Glomerular visceral epithelial cell (primary cell): ENCODE results near the gene FRMD1.

Experiments used
- DNase-seq: peaks from one replicate; pipeline ENCODE4 v3.0.0-alpha.2; 2016; ENCODE audit errors: extremely low spot score

The FRMD1 gene

GRCh38 chr6:168111911-168112310, 32.9 kb upstream of the FRMD1 start:
- no peak for DNase-seq

GRCh38 chr6:168110437-168110836, 31.4 kb upstream of the FRMD1 start:
- no peak for DNase-seq

DNA sequence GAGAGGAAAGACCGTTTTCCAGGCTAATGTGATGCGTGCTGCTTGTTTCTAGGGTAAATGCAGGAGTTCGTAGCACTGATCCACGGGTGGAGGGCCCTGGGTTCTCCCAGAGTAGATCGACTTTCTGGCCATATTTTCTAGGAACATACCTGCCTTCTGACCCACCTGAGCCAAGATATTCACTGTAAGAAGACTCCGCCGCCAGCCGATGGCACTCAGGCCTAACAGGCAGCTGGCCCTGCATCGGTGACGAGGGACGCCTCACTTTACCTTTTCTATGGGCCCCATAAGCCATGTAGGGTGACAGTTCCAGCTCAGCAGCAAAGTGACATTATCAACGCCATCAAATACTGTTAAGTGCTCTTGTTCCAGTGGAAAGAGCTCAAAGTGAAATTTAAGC, 30.2 kb upstream of the FRMD1 start:
- DNase-seq = no peak

DNA sequence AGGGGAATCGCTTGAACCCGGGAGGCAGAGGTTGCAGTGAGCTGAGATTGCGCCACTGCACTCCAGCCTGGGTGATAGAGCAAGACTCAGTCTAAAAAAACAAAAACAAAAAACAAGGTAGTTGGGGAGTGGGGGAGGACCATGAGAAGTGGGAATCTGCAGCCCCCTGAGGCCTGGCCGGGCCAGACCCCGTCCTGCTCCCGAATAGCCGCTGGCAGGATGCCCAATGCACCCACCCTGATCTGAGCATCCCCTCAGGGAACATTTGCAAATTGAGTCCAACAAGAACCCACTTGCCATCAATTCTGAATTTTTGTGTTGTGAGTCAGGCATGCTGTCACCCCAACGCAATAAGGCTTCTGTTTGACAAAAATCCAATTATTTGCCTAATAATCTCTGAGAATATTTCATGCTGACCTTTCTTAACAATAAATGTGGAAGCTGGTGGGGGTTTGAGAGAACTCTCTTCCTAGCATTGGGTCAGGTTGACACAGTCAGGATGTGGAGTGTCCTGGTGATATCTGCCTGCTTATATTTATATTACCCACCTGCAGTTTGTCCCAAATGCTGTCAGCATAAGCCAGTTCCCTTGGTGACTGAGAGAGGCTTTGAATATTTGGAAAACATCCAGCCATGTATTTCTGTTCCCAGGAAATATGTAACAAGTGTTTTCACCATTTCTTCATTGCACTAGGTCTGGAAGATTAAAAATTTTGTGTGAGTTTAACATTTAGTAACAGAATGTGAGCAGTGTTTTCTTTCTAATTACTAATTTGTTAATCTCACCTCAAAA, 28.4 kb upstream of the FRMD1 start:
- DNase-seq = no peak

DNA sequence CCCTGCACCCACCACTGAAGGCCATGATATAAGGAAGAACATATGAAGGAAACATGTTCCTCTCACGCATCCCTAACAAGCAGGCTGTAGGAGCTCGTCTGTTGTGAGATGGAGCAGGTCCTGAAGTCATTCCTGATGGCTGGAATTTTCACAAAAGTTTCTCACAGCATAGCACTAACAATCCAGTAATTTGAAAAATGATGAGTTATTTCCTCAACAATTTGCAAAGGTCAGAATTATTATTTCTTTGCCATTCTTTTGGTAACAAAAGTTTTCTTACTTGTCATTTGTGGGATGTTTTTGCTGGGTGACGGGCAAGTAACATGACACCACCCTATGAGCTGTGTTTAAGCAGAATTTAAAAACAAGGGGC, 27.6 kb upstream of the FRMD1 start:
- DNase-seq = no peak

DNA sequence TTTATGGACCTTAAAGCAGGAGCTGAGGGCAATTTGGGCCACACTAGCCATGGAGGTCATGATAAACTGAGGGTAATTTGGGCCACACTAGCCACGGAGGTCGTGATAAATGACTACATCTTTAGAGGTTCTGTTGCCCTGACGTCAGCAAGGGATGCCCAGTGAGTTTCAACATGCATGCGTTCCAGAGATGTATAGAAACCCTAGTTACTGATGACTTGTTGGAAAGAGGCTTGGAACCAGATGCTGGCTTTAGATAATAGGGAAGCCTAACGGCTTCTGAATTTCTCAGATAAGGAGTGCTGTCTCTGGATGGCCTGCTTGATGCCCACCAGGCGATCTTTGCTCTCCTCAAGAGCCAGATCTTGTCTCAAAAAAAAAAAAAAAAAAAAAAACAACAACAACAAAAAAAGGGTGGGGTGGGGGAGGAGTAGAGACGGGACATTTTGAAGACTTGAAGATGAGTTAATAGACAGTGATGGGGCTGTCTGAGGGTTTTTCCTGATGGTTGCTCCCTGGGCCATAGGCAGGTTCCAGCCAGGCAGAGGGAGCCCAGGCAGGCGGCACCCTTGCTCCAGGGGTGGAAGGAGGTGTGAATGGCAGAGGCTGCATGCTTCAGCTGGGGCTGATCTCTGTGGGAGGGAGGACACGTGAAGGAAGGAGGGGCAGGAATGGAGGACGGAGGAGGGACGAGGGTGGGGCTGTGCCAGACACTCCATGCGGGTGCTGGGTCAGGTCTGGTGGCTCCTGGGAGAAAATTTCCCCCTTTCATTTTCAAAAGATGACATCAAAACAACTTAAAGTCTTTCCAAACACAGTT, 27.0 kb upstream of the FRMD1 start:
- DNase-seq = no peak

- no peak for DNase-seq
These were observed 25.6 kb upstream of the FRMD1 start for GRCh38 chr6:168104636-168105035.

DNA sequence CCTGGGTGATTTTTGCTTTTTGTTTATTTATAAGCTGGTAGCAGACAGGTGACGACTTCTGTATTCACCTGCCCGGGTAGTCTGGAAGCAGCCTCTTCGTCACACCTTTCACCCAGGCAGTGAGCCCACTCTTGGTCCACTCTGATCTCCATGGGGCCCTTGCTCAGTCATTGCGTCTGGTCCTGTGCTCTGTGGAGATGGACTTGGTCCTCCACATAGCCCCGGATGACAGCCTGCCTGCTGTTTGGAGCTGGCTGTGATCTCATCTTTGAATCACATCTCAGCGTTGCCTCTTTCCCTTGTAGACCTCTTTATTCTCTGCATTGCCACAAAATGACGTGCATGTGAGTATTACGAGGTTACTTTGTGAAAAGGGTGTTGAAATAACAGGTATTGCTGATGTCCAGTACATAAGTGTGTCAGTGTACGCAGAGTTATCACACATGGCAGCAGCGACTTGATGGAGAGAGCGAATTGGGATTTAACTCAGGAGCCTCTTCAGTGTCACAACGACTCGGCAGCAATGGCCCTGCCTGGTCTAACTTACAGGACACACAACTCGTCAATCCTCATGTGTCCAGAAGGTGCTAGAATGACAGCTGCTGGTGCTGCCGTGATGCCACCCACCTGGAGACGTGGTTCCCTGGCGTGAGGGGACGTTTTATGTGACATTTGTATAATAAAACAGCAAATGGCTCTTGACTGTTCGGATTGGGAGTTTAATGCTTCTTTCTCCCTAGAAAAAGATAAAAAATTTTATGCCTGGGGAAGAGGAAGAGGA, 24.2 kb upstream of the FRMD1 start:
- DNase-seq = no peak

GRCh38 chr6:168102315-168102985, 23.4 kb upstream of the FRMD1 start:
- no peak for DNase-seq

DNA sequence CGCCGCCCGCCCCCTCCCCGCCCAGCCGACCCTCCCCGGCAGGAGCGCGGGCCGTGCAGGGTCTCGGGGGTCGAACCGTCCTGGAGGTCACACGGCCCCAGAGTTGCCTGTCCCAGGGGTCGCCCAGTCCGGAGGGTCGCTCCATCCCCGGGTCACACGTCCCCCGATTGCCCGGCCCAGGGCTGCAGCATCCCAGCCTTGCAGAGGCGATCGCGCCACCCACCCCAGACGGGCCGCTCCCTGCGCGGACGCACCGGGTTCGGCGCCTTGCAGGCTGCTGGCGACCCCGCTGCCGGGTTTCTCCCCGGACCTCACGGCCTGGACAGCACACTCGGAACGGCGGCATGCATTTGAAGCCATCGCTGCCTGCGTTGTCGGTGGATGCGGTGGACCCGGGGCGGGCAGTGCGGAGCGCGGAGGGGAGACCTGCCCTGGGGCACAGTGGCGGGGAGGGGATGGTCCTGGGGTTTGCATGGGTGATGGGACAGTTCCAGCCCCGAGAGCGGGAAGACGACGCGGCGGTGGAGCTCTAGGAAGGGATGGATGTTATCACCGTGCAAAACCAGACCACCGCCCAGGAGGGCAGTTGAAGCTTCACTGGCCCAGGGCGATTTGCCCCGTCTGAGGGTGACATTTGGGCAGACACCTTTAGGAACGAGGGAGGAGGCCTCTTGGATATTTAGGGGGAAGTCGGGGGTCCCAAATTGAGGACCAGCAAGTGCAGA, 22.7 kb upstream of the FRMD1 start:
- no peak for DNase-seq

DNA sequence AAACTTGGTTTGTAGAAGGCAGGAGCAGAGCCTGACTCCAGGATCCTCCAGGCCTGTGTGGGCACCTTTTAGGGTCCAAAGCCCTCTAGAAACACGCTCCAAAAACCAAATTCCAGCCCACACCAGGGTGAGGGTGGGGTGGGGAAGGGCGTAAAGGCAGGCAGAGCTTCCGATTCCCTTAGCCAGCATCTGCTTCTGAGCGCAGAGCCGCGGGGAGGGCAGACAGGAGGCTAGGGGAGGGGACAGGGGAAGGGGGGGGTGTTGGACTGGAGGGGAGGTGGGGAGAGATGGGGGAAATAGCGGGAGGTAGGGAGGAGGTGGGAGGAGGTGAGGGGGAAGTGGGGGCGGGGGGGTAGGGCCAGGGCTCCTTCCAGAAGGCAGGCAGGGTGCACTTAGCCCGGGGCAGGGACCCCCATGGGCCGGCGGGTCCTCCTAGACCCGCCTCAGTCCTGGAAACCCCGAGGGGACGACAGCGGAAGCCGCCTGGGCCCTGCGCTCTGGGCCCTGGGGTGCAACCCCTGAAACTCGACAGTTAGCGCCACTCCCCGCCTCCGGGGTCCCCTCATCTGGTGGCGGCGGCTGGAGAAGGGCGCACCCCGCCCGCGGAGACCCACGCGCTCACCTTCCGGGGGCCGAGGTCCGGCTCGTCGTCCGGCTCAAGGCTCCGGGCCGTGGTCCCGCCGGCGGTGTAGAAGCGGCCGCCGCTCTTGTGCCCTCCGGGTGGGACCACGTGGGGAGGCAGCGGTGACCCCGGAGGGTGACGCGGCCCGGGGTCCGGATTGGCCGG, 22.0 kb upstream of the FRMD1 start:
- DNase-seq = no peak

- no peak for DNase-seq
These were observed 21.2 kb upstream of the FRMD1 start for GRCh38 chr6:168100011-168100802.

- no peak for DNase-seq
These were observed 20.4 kb upstream of the FRMD1 start for GRCh38 chr6:168099201-168100010.

DNA sequence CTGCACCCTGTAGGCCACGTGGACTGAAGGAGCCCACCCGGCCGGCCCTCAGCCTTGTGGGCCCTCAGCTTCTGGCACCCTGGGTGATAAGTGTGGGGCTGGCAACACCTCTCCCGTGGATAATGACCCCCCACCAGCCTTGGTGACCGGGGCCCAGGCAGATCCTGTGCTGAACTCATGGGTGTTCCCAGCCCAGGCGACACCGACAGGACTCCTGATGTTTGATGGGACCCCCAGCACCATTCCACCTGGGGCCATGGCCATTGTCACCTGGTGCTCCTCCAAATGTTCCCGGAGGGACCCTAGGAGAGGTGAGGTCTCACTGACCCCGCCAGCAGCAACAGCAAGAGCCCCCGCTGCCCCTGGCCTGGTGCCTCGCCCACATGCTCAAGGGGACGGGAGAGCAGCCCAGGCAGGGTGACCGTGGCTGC, 19.4 kb upstream of the FRMD1 start:
- no peak for DNase-seq

DNA sequence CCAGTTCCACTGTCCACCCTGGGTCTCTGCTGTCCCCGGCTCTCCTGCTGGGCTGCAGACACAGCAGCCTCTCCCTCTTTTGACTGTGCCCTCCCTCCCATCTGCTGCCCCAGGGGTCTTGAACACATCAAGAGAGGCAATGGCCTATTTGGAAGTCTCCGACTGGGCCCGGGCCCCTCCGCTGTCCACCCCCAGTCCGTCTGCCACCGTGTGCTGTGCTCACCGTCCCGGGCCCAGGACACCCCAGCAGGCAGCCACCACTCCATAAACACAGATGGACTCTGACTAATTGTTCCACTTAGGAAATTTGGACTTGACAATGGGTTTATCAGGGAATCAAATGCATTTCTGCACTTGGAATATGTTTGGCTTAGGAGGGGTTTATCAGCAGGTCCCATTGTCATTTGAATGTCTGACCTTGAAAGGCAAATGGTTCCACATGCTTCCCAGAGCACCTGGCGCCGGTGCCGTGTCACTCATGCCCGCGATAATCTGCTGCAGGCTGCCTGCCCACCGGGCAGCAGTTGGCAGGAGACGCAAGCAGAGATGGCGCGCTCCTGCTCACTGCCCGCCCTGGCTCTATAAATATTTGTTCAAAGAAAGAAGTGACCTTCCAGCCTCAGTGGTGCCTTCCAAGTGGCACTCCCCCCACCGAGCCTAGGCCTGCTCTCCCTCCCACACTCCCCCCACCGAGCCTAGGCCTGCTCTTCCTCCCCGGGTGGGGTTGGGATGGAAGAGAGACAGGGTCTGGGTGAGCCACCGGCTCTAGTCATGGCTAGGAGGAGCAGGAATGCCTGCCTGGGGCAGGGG, 18.8 kb upstream of the FRMD1 start:
- DNase-seq = no peak

- no peak for DNase-seq
These were observed 18.2 kb upstream of the FRMD1 start for GRCh38 chr6:168097221-168097620.

GRCh38 chr6:168096271-168096764, 17.3 kb upstream of the FRMD1 start:
- no peak for DNase-seq
